Measurements from ENCODE around the gene SCAMP2.

DNA sequence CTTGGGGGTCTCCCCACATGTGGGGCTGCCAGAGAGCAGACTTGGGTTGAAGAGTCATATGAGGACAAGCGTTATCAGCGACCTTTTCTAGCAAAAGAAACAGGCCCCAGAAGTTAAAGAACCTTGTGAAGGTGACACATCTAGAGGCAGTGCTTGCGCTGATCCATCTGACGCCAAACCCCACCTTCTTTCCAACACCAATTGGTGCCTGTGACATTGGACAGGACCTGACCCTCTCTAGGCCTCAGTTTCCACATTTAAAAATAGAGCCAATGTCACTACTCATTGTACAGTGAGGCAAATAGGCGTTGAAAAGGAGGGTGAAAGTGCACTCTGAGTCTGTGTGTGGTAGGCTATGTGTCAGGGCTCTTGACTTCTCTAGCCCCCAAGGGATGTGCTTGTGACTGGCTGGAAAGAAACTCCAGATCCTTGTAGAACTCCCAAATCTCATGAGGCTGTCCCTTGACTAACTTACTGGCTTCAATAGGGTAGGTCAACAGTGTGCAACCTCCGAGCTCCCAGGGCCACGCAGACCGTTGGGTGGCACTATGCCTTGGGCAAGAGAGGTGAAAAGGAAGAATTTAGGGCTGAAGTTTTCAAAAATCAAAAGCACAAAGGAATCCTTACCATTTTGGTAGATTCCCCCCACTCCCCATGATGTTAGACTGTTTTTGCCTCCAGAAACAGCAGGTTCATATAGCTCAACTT, 34.2 kb upstream of the SCAMP2 start:
- no peak for TF ChIP-seq CREB1 (CRISPR knock-in tag; IDR thresholded peaks at IDR 0.05; ENCODE audit: low read depth)
- TF ChIP-seq CTCF (conservative IDR thresholded peaks at IDR 0.05; ENCODE audit: low read depth in 2 of 2), result no peak
- no peak for TF ChIP-seq ZNF114 (CRISPR knock-in tag; IDR thresholded peaks at IDR 0.05)
- no peak for TF ChIP-seq STAT1 (IDR thresholded peaks at IDR 0.05; ENCODE audit: unreplicated experiment)
- TF ChIP-seq EZH2 (IDR thresholded peaks at IDR 0.05; ENCODE audit: low read depth, unreplicated experiment), result no peak

All from GM23338 (cell line).